Heart left ventricle (tissue), 16 donors: ENCODE data around the gene OGA. TPM values are rescaled to one million over a fixed set of nuclear protein-coding genes. Genes with fewer than 3 reads are reported as not detected.

ENCODE experiments used
- ATAC-seq, 4 donors: fragments of 200-7000 bp; cut with Tn5 transposase; one replicate each; pipeline ENCODE4 v1.9.1; 2020 to 2022; ENCODE audit warnings: moderate library complexity in 4 of 4, mild to moderate bottlenecking in 3 of 4, moderate number of reproducible peaks in 1 of 4
- DNase-seq, 5 donors: peaks; one replicate each; pipeline ENCODE4 v3.0.0-alpha.2; 2020
- H3K27ac ChIP-seq, 12 donors: fragments of 200-600 bp; sonication (generic) in 4 of 12; one replicate each; pipeline versions ENCODE4 v1.5.0 to v1.8.0; 2016 to 2022; ENCODE audit warnings: mild to moderate bottlenecking in 2 of 12
- H3K27me3 ChIP-seq, 9 donors: fragments of 200-600 bp; sonication (generic) in 2 of 9; one replicate each; pipeline versions ENCODE4 v1.5.1 to v1.8.0; 2016 to 2022; ENCODE audit warnings: mild to moderate bottlenecking in 3 of 9
- H3K36me3 ChIP-seq, 9 donors: fragments of 200-600 bp; sonication (generic) in 2 of 9; one replicate each; pipeline versions ENCODE4 v1.5.0 to v1.8.0; 2018 to 2022; ENCODE audit warnings: mild to moderate bottlenecking in 2 of 9
- H3K4me1 ChIP-seq, 12 donors: fragments of 200-600 bp; sonication (generic) in 4 of 12; one replicate each; pipeline versions ENCODE4 v1.5.0 to v1.8.0; 2016 to 2022; ENCODE audit warnings: mild to moderate bottlenecking in 3 of 12
- H3K4me3 ChIP-seq, 12 donors: fragments of 200-600 bp; sonication (generic) in 4 of 12; one replicate each; pipeline versions ENCODE4 v1.5.0 to v1.8.0; 2017 to 2022; ENCODE audit warnings: mild to moderate bottlenecking in 9 of 12, moderate library complexity in 4 of 12
- H3K9me3 ChIP-seq, 12 donors: fragments of 200-600 bp; sonication (generic) in 4 of 12; one replicate each; pipeline versions ENCODE4 v1.5.0 to v1.8.0; 2016 to 2022; ENCODE audit warnings: mild to moderate bottlenecking in 1 of 12
- CTCF ChIP-seq, 12 donors: fragments of 200-600 bp; sonication (generic) in 4 of 12; IDR thresholded peaks; one replicate each; pipeline versions ENCODE4 v1.5.0 to v1.8.0; 2018 to 2022; ENCODE audit warnings: antibody characterized with exemption in 12 of 12, mild to moderate bottlenecking in 5 of 12
- POLR2A ChIP-seq, 2 donors: fragments of 450-650 bp; IDR thresholded peaks; one replicate each; pipeline ENCODE4 v1.6.1; 2017; ENCODE audit warnings: antibody characterized with exemption in 2 of 2, mild to moderate bottlenecking in 2 of 2, moderate library complexity in 2 of 2
- WGBS, 4 donors: extraction: QIAGEN DNeasy Blood & Tissue Kit in 2 of 4; methylation state at CpG; one replicate each; pipeline versions ENCODE4 v1.1.5 to v1.1.7; 2013 to 2018; 5-methylcytosine and 5-hydroxymethylcytosine counted together
- intact Hi-C, 10 donors: fragments of 100-400 bp; cut with DNase I; formaldehyde crosslinking; loops; one replicate each; pipeline versions ENCODE4 v1.11.1 to v1.14.2; 2022
- polyA plus RNA-seq, 2 donors: library from polyadenylated mRNA; stranded (reverse); fragments of 200-250 nt; gene quantifications; one replicate each; pipeline ENCODE4 v1.2.3, GENCODE V29; 2013
- total RNA-seq, 9 donors: library from RNA; depleted of rRNA in 2 of 9; stranded (reverse); fragments of >200 nt in 2 of 9; fragmentation: NEBNext Ultra II Directional in 3 of 9; extraction: Animal tissue kit (Norgen Biotek cat#: 25700) in 3 of 9; gene quantifications; one replicate each; pipeline versions ENCODE4 v1.1.0 to v1.2.4, GENCODE V29; 2016 to 2023
- donor health status: ischemic (EF 13 %, LVEDD 7.1; RV severe dilation, severe dysfunction).
- donor health status: healthy with polysubstance abuse.
- donor health status: DM: no; HTN: yes; CAD: no.
- donor health status: DM: no; HTN: no; CAD: no.
- donor health status: ischemic (EF 25% LVEDD 6.9; RV normal size, moderate dysfunction).
- donor health status: ischemic (EF 25% LVEDD 5.7; RV mildly dilated, moderate dysfunction).
- donor health status: healthy.
- donor health status: DM: yes; HTN: yes; CAD: no.
- donor health status: ischemic (EF 35%, LVEDD 5.7; RV mildly dilated, moderate dysfunction).
- donor health status: nonischemic (EF 11% LVEDD 7.7; RV severe dilation, severe dysfunction).
- donor health status: DM: yes; HTN: yes; CAD: no.
- donor health status: PGD.
- donor health status: ischemic (EF 29% LVEDD 5.4; RV normal size, mild dysfunction).
- donor health status: nonischemic (EF 23%, LVEDD 6.1; RV moderate dilation, normal function).

OGA gene
- total and polyA plus RNA-seq, 11 donors: 42.1 to 164 (median 90.7) TPM

GRCh38 chr10:101845893-101846292 is 27.6 kb upstream of the OGA start:
- Histone ChIP-seq H3K9me3 (no peaks in the 10 kb centered on the region), H3K27me3 (no peaks in the 10 kb centered on the region), H3K4me1 (peaks cover 0 to 67% (median 31%) of the 10 kb centered on the region in 12 donors), H3K36me3 (peaks cover 0 to 46% (median 32%) of the 10 kb centered on the region in 9 donors), H3K4me3 (no peak overlapping the region), H3K27ac (no peak overlapping the region)
- 92 to 97% (median 93%) methylated on average over 3 of the region's 3 CpGs for WGBS, 4 donors
- DNase-seq (no peak), ATAC-seq (no peak)
- intact Hi-C loops: loop anchor here in 1 of 10 donors (2.0 kb wide), 1 partner anchor 37 kb away; no protein-coding TSS in a partner anchor
- TF ChIP-seq CTCF (IDR thresholded peaks at IDR 0.05): no peak
- TF ChIP-seq POLR2A (IDR thresholded peaks at IDR 0.05): no peak

- Histone ChIP-seq H3K27me3 (no peaks in the 10 kb centered on the region), H3K27ac (peak within 1 kb of the TSS in 9 of 12 donors; percentile 2 to 84 (median 60)), H3K4me3 (peak within 1 kb of the TSS; percentile 27 to 62 (median 42)), H3K4me1 (peaks cover 0 to 69% (median 29%) of the 10 kb centered on the region in 12 donors), H3K9me3 (no peaks in the 10 kb centered on the region), H3K36me3 (peaks cover 0 to 35% (median 22%) of the 10 kb centered on the region in 9 donors)
- TF ChIP-seq CTCF (IDR thresholded peaks at IDR 0.05): peak; percentile 35 to 61 (median 49)
- TF ChIP-seq POLR2A (IDR thresholded peaks at IDR 0.05): no peak
- DNase-seq (peak in 4 of 5 donors; percentile 43 to 80 (median 72)), ATAC-seq (peak in 3 of 4 donors; percentile 15 to 34 (median 25))
- 25 to 52% (median 30%) methylated on average over 33 to 60 of the region's 60 CpGs for WGBS, 4 donors
- intact Hi-C loops: loop anchor here in 5 of 10 donors (2.0 to 5.0 kb wide), 4 partner anchors 39 to 169 kb away; no protein-coding TSS in a partner anchor
These were observed 25.1 kb upstream of the OGA start, which contains the start of gene KCNIP2 for GRCh38 chr10:101843032-101844021. Gene KCNIP2, minus strand, starts transcription at chr10:101843800. Its CDS starts 232 bp downstream, at chr10:101843568.

- Histone ChIP-seq H3K4me3 (peak overlapping the region in 4 of 12 donors; percentile 2 to 62 (median 58)), H3K27me3 (no peaks in the 10 kb centered on the region), H3K9me3 (no peaks in the 10 kb centered on the region), H3K27ac (no peak overlapping the region), H3K36me3 (peaks cover 0 to 21% (median 11%) of the 10 kb centered on the region in 9 donors), H3K4me1 (peaks cover 0 to 75% (median 27%) of the 10 kb centered on the region in 12 donors)
- TF ChIP-seq CTCF (IDR thresholded peaks at IDR 0.05) (no peak), POLR2A (IDR thresholded peaks at IDR 0.05) (no peak)
- ATAC-seq (no peak), DNase-seq (no peak)
- intact Hi-C loops: loop anchor here in 8 of 10 donors (2.0 to 5.0 kb wide), 8 partner anchors 40 to 231 kb away; partner anchors contain the start of gene HPS6 (in 1 of the 8)
These were observed 23.6 kb upstream of the OGA start for GRCh38 chr10:101841826-101842225.
